ENCODE data around the gene ARNT2. TPM values are rescaled to one million over a fixed set of nuclear protein-coding genes. Genes with fewer than 3 reads are reported as not detected.

ARNT2 gene
- total RNA-seq, 4 donors from 2014 or later = 0.26 to 22.9 (median 7.0) TPM

GRCh38 chr15:80424381-80424780, 20.2 kb downstream of the ARNT2 start:
- Histone ChIP-seq H3K4me3 (no peak overlapping the region), H3K9me3 (no peaks in the 10 kb centered on the region), H3K27me3 (no peaks in the 10 kb centered on the region), H3K36me3 (no peaks in the 10 kb centered on the region), H3K27ac (no peak overlapping the region), H3K4me1 (no peaks in the 10 kb centered on the region)
- intact Hi-C loops (cut with DNase I; ENCODE audit: low total_unique reads) = no loop called here
- TF ChIP-seq CTCF (IDR thresholded peaks at IDR 0.05) (no peak), POLR2A (IDR thresholded peaks at IDR 0.05) (no peak)
- DNase-seq = no peak

GRCh38 chr15:80426316-80426715, 22.1 kb downstream of the ARNT2 start:
- intact Hi-C loops (cut with DNase I; ENCODE audit: low total_unique reads) = no loop called here
- Histone ChIP-seq H3K36me3 (no peaks in the 10 kb centered on the region), H3K4me3 (no peak overlapping the region), H3K4me1 (no peaks in the 10 kb centered on the region), H3K27me3 (no peaks in the 10 kb centered on the region), H3K27ac (no peak overlapping the region), H3K9me3 (no peaks in the 10 kb centered on the region)
- TF ChIP-seq CTCF (IDR thresholded peaks at IDR 0.05) = no peak
- TF ChIP-seq POLR2A (IDR thresholded peaks at IDR 0.05) = no peak
- no peak for DNase-seq

GRCh38 chr15:80429964-80430363, 25.8 kb downstream of the ARNT2 start:
- Histone ChIP-seq H3K27me3 (no peaks in the 10 kb centered on the region), H3K4me1 (no peaks in the 10 kb centered on the region), H3K4me3 (no peak overlapping the region), H3K27ac (no peak overlapping the region), H3K9me3 (no peaks in the 10 kb centered on the region), H3K36me3 (no peaks in the 10 kb centered on the region)
- no peak for DNase-seq
- TF ChIP-seq POLR2A (IDR thresholded peaks at IDR 0.05) (no peak), CTCF (IDR thresholded peaks at IDR 0.05) (no peak)
- intact Hi-C loops (cut with DNase I; ENCODE audit: low total_unique reads) = no loop called here

GRCh38 chr15:80431635-80432344, 27.6 kb downstream of the ARNT2 start:
- H3K27me3 ChIP-seq = no peaks in the 10 kb centered on the region
- no peaks in the 10 kb centered on the region for H3K4me1 ChIP-seq
- no peak for DNase-seq
- no peaks in the 10 kb centered on the region for H3K9me3 ChIP-seq
- no peak overlapping the region for H3K27ac ChIP-seq
- TF ChIP-seq CTCF (IDR thresholded peaks at IDR 0.05) = no peak
- TF ChIP-seq POLR2A (IDR thresholded peaks at IDR 0.05) = no peak
- no peak overlapping the region for H3K4me3 ChIP-seq
- intact Hi-C loops (cut with DNase I; ENCODE audit: low total_unique reads) = no loop called here
- no peaks in the 10 kb centered on the region for H3K36me3 ChIP-seq

- no peaks in the 10 kb centered on the region for H3K4me1 ChIP-seq
- TF ChIP-seq POLR2A (IDR thresholded peaks at IDR 0.05) = no peak
- TF ChIP-seq CTCF (IDR thresholded peaks at IDR 0.05) = no peak
- no peaks in the 10 kb centered on the region for H3K36me3 ChIP-seq
- H3K4me3 ChIP-seq = no peak overlapping the region
- no peak overlapping the region for H3K27ac ChIP-seq
- intact Hi-C loops (cut with DNase I; ENCODE audit: low total_unique reads) = no loop called here
- DNase-seq = no peak
- no peaks in the 10 kb centered on the region for H3K27me3 ChIP-seq
- no peaks in the 10 kb centered on the region for H3K9me3 ChIP-seq
Observed at GRCh38 chr15:80432345-80432702, 28.1 kb downstream of the ARNT2 start.
